ENCODE results near the gene LSP1.
"Not testable (repeated sequence)": the region's sequence is repeated elsewhere in the genome, so short reads cannot be mapped to it uniquely, and the experiment has no call there.

LSP1 gene

DNA sequence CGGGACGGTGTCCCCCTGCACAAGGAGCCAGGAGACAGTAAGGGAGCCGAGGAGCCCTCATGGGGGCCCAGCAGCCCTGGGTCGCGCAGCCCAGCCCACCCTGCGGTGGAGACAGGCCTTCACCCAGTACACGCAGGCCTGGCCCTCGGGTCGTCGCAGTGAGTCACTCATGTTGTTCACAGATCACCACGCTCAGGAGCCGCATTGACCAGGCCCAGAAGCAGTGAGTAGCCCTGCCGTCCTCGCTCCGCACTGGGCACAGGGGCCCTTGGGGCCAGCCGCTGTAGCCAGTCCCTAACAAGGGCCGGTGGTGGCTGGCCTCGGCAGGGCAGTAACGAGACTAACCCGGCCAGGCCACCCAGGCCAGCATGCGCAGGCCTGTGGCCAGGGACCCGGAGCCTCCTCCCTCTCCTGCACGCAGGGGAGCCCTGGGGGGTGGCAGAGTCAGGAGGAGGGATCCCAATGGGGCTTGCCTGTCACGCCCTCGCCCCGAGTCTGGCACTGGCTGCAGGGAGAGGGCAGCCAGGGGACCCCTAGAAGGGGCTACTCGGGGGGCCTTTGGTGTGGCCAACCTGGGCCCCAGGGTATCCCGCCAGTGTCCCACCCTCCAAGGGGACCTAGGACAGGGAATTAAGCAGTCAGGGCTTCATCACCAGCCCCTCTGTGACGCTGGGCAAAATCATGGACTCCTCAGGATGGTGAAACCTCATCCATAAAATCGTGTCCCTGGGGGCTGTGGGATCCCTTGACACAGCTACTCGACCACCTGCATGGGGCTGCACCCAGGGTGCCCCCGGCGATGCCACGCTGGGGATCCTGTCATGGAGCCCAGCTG, 84.1 kb downstream of the LSP1 start:
- H3K36me3 Mint-ChIP-seq (ENCODE audit: low read depth): no peaks in the 10 kb centered on the region
- no peak overlapping the region for H3K27ac Mint-ChIP-seq
- peaks cover 52% of the 10 kb centered on the region for H3K4me1 Mint-ChIP-seq
- H3K9me3 Mint-ChIP-seq: no peaks in the 10 kb centered on the region
- no peak for TF ChIP-seq CTCF (IDR thresholded peaks at IDR 0.05)
- peak; percentile 14 for DNase-seq
- H3K27me3 Mint-ChIP-seq (ENCODE audit: low read depth, poor library complexity): peaks cover 6% of the 10 kb centered on the region
- no peak overlapping the region for H3K4me3 Mint-ChIP-seq

- Mint-ChIP-seq H3K4me1 (peaks cover 52% of the 10 kb centered on the region), H3K27ac (no peak overlapping the region), H3K4me3 (no peak overlapping the region), H3K27me3 (ENCODE audit: low read depth, poor library complexity) (peaks cover 6% of the 10 kb centered on the region), H3K36me3 (ENCODE audit: low read depth) (no peaks in the 10 kb centered on the region), H3K9me3 (no peaks in the 10 kb centered on the region)
- TF ChIP-seq CTCF (IDR thresholded peaks at IDR 0.05): no peak
- DNase-seq: peak; percentile 7
Measured at GRCh38 chr11:1937616-1938342, 84.9 kb downstream of the LSP1 start.

GRCh38 chr11:1938343-1939005, 85.6 kb downstream of the LSP1 start:
- no peak overlapping the region for H3K27ac Mint-ChIP-seq
- peak; percentile 6 for DNase-seq
- peaks cover 3% of the 10 kb centered on the region for H3K27me3 Mint-ChIP-seq (ENCODE audit: low read depth, poor library complexity)
- no peak overlapping the region for H3K4me3 Mint-ChIP-seq
- no peaks in the 10 kb centered on the region for H3K9me3 Mint-ChIP-seq
- no peaks in the 10 kb centered on the region for H3K36me3 Mint-ChIP-seq (ENCODE audit: low read depth)
- H3K4me1 Mint-ChIP-seq: peaks cover 50% of the 10 kb centered on the region
- no peak for TF ChIP-seq CTCF (IDR thresholded peaks at IDR 0.05)

- Mint-ChIP-seq H3K27me3 (ENCODE audit: low read depth, poor library complexity) (peaks cover 3% of the 10 kb centered on the region), H3K4me3 (no peak overlapping the region), H3K4me1 (peaks cover 53% of the 10 kb centered on the region), H3K36me3 (ENCODE audit: low read depth) (no peaks in the 10 kb centered on the region), H3K27ac (peak overlapping the region; percentile 94), H3K9me3 (no peaks in the 10 kb centered on the region)
- peak; percentile 43 for DNase-seq
- TF ChIP-seq CTCF (IDR thresholded peaks at IDR 0.05): no peak
Measured at GRCh38 chr11:1939006-1939625, 86.2 kb downstream of the LSP1 start.

DNA sequence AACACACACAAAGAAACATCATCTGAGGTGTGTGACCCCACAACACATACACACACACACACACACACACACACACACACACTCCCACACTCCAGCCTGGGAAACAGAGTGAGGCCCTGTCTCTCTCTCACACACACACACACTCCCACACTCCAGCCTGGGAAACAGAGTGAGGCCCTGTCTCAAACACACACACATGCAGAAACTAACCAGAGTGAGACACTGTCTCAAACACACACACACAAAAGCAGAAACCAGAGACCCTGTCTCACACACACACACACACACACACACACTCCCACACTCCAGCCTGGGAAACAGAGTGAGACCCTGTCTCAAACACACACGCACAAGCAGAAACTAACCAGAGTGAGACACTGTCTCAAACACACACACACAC, 86.9 kb downstream of the LSP1 start:
- peak overlapping the region; percentile 44 for H3K4me3 Mint-ChIP-seq
- peaks cover 54% of the 10 kb centered on the region for H3K4me1 Mint-ChIP-seq
- DNase-seq: peak; percentile 4
- peak overlapping the region; percentile 99 for H3K27ac Mint-ChIP-seq
- not testable (repeated sequence) for H3K27me3 Mint-ChIP-seq (ENCODE audit: low read depth, poor library complexity); H3K9me3 Mint-ChIP-seq; H3K36me3 Mint-ChIP-seq (ENCODE audit: low read depth)
